ENCODE data around the gene LARGE1.
A peak's percentile ranks its signal among the peaks of the same experiment; 100 is the strongest.

LARGE1 gene

GRCh38 chr22:33563220-33563964, 356.9 kb downstream of the LARGE1 start:
- no peak for DNase-seq (ENCODE audit: low spot score)

GRCh38 chr22:33562501-33562900, 357.8 kb downstream of the LARGE1 start:
- DNase-seq (ENCODE audit: low spot score): no peak

- no peak for DNase-seq (ENCODE audit: low spot score)
These were observed 359.0 kb downstream of the LARGE1 start for GRCh38 chr22:33561149-33561807.

GRCh38 chr22:33557836-33558235, 362.4 kb downstream of the LARGE1 start:
- no peak for DNase-seq (ENCODE audit: low spot score)

- DNase-seq (ENCODE audit: low spot score): no peak
These were observed 364.3 kb downstream of the LARGE1 start for GRCh38 chr22:33555814-33556522.

- no peak for DNase-seq (ENCODE audit: low spot score)
These were observed 366.8 kb downstream of the LARGE1 start for GRCh38 chr22:33553493-33553892.

- DNase-seq (ENCODE audit: low spot score): no peak
These were observed 375.6 kb downstream of the LARGE1 start for GRCh38 chr22:33544707-33545106.

GRCh38 chr22:33542722-33543121, 377.6 kb downstream of the LARGE1 start:
- DNase-seq (ENCODE audit: low spot score): no peak

- DNase-seq (ENCODE audit: low spot score): no peak
These were observed 378.1 kb downstream of the LARGE1 start for GRCh38 chr22:33542153-33542552.

- peak; percentile 55 for DNase-seq (ENCODE audit: low spot score)
These were observed 380.1 kb downstream of the LARGE1 start for GRCh38 chr22:33539902-33540751.

- DNase-seq (ENCODE audit: low spot score): no peak
These were observed 380.9 kb downstream of the LARGE1 start for GRCh38 chr22:33539202-33539901.

GRCh38 chr22:33538277-33538885, 381.9 kb downstream of the LARGE1 start:
- DNase-seq (ENCODE audit: low spot score): no peak

GRCh38 chr22:33537059-33537458, 383.2 kb downstream of the LARGE1 start:
- no peak for DNase-seq (ENCODE audit: low spot score)

GRCh38 chr22:33535937-33536875, 384.1 kb downstream of the LARGE1 start:
- DNase-seq (ENCODE audit: low spot score): no peak

- DNase-seq (ENCODE audit: low spot score): no peak
These were observed 390.7 kb downstream of the LARGE1 start for GRCh38 chr22:33529424-33530113.

- DNase-seq (ENCODE audit: low spot score): no peak
These were observed 392.1 kb downstream of the LARGE1 start for GRCh38 chr22:33528183-33528582.

- no peak for DNase-seq (ENCODE audit: low spot score)
These were observed 393.7 kb downstream of the LARGE1 start for GRCh38 chr22:33526434-33527107.

GRCh38 chr22:33524511-33525260, 395.6 kb downstream of the LARGE1 start:
- DNase-seq (ENCODE audit: low spot score): no peak

Measured in HuH-7 (cell line).